Left lung (tissue), 10 donors: Measurements from ENCODE around the gene SPRYD3. TPM values are rescaled to one million over a fixed set of nuclear protein-coding genes. Genes with fewer than 3 reads are reported as not detected.

Source experiments
- ATAC-seq: fragments of 200-7000 bp; cut with Tn5 transposase; one replicate; pipeline ENCODE4 v1.9.1; 2020; ENCODE audit warnings: moderate library complexity
- DNase-seq, 4 donors: peaks; one replicate each; pipeline ENCODE4 v3.0.0-alpha.2; 2013 to 2020
- H3K27ac ChIP-seq, 2 donors: fragments of 200-600 bp; sonication (generic) in 1 of 2; one replicate each; pipeline versions ENCODE4 v1.5.0 to v1.8.0; 2020 to 2021
- H3K27me3 ChIP-seq, 2 donors: fragments of 200-600 bp; sonication (generic) in 1 of 2; one replicate each; pipeline versions ENCODE4 v1.5.0 to v1.8.0; 2020 to 2021
- H3K36me3 ChIP-seq, 2 donors: fragments of 200-600 bp; sonication (generic) in 1 of 2; one replicate each; pipeline versions ENCODE4 v1.5.0 to v1.8.0; 2020 to 2021
- H3K4me1 ChIP-seq, 2 donors: fragments of 200-600 bp; one replicate each; pipeline ENCODE4 v1.8.0; 2021
- H3K4me3 ChIP-seq, 2 donors: fragments of 200-600 bp; sonication (generic) in 1 of 2; one replicate each; pipeline versions ENCODE4 v1.5.0 to v1.8.0; 2020 to 2021; ENCODE audit warnings: mild to moderate bottlenecking in 1 of 2
- H3K9me3 ChIP-seq, 2 donors: fragments of 200-600 bp; sonication (generic) in 1 of 2; one replicate each; pipeline versions ENCODE4 v1.5.0 to v1.8.0; 2020 to 2021
- intact Hi-C, 2 donors: fragments of 100-400 bp; cut with DNase I; formaldehyde crosslinking; loops; one replicate each; pipeline versions ENCODE4 v1.11.2 to v1.14.2; 2022
- polyA plus RNA-seq, 6 donors: library from polyadenylated mRNA; unstranded; fragments of 120-200 nt; gene quantifications; one replicate each; pipeline ENCODE4 v1.2.1, GENCODE V29; 2013; ENCODE audit not compliant: insufficient read length in 6 of 6
- total RNA-seq, 2 donors: library from RNA; stranded (reverse); fragmentation: NEBNext Ultra II Directional; extraction: Animal tissue kit (Norgen Biotek cat#: 25700); gene quantifications; one replicate each; pipeline ENCODE4 v1.2.1, GENCODE V29; 2021
- TF ChIP-seq, protein P1 (sequence below), 2 donors: fragments of 200-600 bp; sonication (generic) in 1 of 2; IDR thresholded peaks; one replicate each; pipeline versions ENCODE4 v1.5.0 to v1.8.0; 2021; ENCODE audit warnings: antibody characterized with exemption in 2 of 2
- donor health status: DM: no; HTN: yes; CAD: no.
- donor health status: DM: no; HTN: no; CAD: no.

The SPRYD3 gene
- total and polyA plus RNA-seq, 8 donors: 14.2 to 41.4 (median 18.1) TPM

DNA sequence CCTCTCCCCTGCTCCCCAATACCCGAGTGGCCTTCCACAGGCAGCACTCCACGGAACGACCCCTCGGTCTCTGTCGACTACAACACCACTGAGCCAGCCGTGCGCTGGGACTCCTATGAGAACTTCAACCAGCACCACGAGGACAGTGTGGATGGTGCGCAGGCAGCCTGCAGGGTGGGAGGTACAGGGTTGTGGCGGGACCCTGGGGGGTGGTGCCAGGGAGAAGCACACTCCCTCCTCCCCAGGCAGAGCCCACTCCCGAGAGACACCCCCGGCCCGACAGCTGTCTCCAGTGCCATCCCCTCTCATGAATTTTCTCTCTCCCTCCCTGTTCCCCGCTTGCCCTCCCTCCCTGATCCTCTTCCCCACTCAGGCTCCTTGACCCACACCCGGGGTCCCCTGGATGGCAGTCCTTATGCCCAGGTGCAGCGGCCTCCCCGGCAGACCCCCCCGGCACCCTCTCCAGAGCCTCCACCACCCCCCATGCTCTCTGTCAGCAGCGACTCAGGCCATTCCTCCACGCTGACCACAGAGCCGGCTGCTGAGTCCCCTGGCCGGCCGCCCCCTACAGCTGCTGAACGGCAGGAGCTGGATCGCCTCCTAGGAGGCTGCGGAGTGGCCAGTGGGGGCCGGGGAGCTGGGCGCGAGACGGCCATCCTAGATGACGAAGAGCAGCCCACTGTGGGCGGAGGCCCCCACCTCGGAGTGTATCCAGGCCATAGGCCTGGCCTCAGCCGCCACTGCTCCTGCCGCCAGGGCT is 20.3 kb downstream of the SPRYD3 start:
- Histone ChIP-seq H3K9me3 (no peaks in the 10 kb centered on the region), H3K4me1 (peaks cover 18 to 38% of the 10 kb centered on the region in 2 donors), H3K36me3 (peaks cover 5 to 72% of the 10 kb centered on the region in 2 donors), H3K27ac (no peak overlapping the region), H3K4me3 (no peak overlapping the region), H3K27me3 (no peaks in the 10 kb centered on the region)
- ATAC-seq (no peak), DNase-seq (peak in 1 of 4 donors; percentile 30)
- TF ChIP-seq, protein P1, sequence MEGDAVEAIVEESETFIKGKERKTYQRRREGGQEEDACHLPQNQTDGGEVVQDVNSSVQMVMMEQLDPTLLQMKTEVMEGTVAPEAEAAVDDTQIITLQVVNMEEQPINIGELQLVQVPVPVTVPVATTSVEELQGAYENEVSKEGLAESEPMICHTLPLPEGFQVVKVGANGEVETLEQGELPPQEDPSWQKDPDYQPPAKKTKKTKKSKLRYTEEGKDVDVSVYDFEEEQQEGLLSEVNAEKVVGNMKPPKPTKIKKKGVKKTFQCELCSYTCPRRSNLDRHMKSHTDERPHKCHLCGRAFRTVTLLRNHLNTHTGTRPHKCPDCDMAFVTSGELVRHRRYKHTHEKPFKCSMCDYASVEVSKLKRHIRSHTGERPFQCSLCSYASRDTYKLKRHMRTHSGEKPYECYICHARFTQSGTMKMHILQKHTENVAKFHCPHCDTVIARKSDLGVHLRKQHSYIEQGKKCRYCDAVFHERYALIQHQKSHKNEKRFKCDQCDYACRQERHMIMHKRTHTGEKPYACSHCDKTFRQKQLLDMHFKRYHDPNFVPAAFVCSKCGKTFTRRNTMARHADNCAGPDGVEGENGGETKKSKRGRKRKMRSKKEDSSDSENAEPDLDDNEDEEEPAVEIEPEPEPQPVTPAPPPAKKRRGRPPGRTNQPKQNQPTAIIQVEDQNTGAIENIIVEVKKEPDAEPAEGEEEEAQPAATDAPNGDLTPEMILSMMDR (IDR thresholded peaks at IDR 0.05): no peak
- intact Hi-C loops: no loop called here

DNA sequence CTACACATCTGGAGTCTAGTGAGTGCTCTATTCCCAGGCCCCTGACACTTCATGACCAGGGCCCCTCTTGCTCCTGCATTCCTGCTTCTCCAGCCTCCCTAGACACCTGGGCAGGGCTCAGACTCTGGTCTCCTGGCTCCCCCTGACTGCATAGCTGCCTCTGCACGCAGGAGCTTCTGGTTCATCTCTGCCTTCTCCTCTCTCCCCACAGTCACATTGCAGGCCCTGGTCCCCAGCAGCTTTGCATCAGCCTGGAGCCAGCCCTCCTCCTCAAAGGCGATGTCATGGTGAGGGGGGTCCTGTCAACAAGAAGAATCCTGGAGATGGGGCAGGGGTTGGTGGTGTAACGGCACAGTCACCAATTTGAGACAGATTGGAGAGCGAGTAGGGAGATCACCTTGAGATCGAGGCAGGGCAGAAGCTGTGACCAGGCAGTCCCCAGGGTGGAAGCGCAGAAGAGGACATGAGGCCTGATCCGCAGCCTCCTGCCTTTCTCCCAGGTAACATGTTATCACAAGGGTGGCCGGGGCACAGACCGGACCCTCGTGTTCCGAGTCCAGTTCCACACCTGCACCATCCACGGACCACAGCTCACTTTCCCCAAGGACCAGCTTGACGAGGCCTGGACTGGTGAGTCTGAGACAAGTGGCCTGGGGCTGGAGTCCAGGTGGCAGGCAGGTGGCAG is 21.2 kb downstream of the SPRYD3 start:
- H3K4me1 ChIP-seq: peaks cover 26 to 47% of the 10 kb centered on the region in 2 donors
- no peaks in the 10 kb centered on the region for H3K27me3 ChIP-seq
- no peak overlapping the region for H3K27ac ChIP-seq
- TF ChIP-seq, protein P1 (IDR thresholded peaks at IDR 0.05): no peak
- no peak overlapping the region for H3K4me3 ChIP-seq
- intact Hi-C loops: no loop called here
- no peaks in the 10 kb centered on the region for H3K9me3 ChIP-seq
- peak in 1 of 4 donors; percentile 30 for DNase-seq
- no peak for ATAC-seq
- peaks cover 5 to 63% of the 10 kb centered on the region in 2 donors for H3K36me3 ChIP-seq

DNA sequence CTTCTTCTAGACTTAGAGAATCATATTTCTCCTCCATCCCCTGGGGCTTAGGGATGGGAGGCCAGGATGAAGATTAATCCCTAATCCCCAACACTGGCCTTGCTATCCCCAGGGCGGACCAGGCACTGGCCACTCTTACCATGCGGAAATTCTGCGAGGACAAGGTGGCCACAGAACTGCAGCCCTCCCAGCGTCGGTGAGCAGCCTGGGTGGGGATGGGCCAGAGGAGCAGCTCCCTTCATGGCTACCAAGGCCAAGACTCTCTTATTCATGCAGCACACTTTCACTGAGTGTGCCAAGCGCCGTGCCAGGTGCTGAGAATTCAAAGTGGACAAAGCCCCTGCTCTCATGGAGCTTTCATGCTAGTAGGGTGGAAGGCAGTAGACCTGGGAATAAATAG is 22.3 kb downstream of the SPRYD3 start:
- TF ChIP-seq, protein P1 (IDR thresholded peaks at IDR 0.05): no peak
- Histone ChIP-seq H3K9me3 (no peaks in the 10 kb centered on the region), H3K36me3 (peaks cover 0 to 55% of the 10 kb centered on the region in 2 donors), H3K27me3 (no peaks in the 10 kb centered on the region), H3K27ac (no peak overlapping the region), H3K4me1 (peaks cover 28 to 47% of the 10 kb centered on the region in 2 donors), H3K4me3 (no peak overlapping the region)
- no peak for DNase-seq
- intact Hi-C loops: no loop called here
- ATAC-seq: no peak

DNA sequence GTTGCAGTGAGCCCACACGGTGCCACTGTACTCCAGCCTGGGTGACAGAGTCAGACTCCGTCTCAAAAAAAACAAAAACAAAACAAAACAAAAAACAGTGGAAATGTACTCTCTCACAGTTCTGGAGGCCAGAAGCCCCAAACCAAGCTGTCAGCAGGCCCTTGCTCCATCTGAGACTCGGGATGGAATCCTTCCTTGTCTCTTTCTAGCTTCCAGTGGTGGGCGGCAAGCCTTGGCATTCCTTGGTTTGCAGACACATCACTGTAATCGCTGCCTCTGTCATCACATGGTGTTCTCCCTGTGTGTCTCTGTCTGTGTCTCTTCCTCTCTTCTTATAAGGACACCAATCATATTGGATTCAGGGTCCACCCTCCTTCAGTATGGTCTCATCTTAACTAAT is 22.9 kb downstream of the SPRYD3 start:
- ATAC-seq (no peak), DNase-seq (no peak)
- H3K4me3 ChIP-seq: no peak overlapping the region
- intact Hi-C loops: no loop called here
- peaks cover 33 to 49% of the 10 kb centered on the region in 2 donors for H3K4me1 ChIP-seq
- H3K9me3 ChIP-seq: no peaks in the 10 kb centered on the region
- TF ChIP-seq, protein P1 (IDR thresholded peaks at IDR 0.05): no peak
- no peak overlapping the region for H3K27ac ChIP-seq
- H3K27me3 ChIP-seq: no peaks in the 10 kb centered on the region
- H3K36me3 ChIP-seq: peaks cover 0 to 55% of the 10 kb centered on the region in 2 donors
